SJSA1 (cell line): Measurements from ENCODE around the gene PRKCE. TPM values are rescaled to one million over a fixed set of nuclear protein-coding genes. Genes with fewer than 3 reads are reported as not detected.

ENCODE experiments used
- DNase-seq, 2 experiments: peaks; one replicate each; pipeline ENCODE4 v3.0.0-alpha.2; 2015 to 2020; ENCODE audit warnings: low spot score in 2 of 2, low read depth in 1 of 2
- H3K27ac ChIP-seq: fragments of 250-450 bp; sonication (Bioruptor Pico); 2 replicates; pipeline ENCODE4 v1.5.1; 2020; ENCODE audit warnings: mild to moderate bottlenecking, moderate library complexity
- H3K27me3 ChIP-seq: fragments of 250-450 bp; sonication (Bioruptor Pico); replicated peaks from 2 replicates; pipeline ENCODE4 v1.5.1; 2020; ENCODE audit warnings: mild to moderate bottlenecking, moderate library complexity
- H3K36me3 ChIP-seq: fragments of 250-450 bp; sonication (Bioruptor Pico); 2 replicates; pipeline ENCODE4 v1.5.1; 2020; ENCODE audit warnings: mild to moderate bottlenecking
- H3K4me1 ChIP-seq: fragments of 250-450 bp; sonication (Bioruptor Pico); replicated peaks from 2 replicates; pipeline ENCODE4 v1.6.1; 2021; ENCODE audit warnings: mild to moderate bottlenecking
- H3K4me3 ChIP-seq: fragments of 250-450 bp; sonication (Bioruptor Pico); 2 replicates; pipeline ENCODE4 v1.5.1; 2020; ENCODE audit warnings: mild to moderate bottlenecking
- H3K9me3 ChIP-seq: fragments of 250-450 bp; sonication (Bioruptor Pico); replicated peaks from 2 replicates; pipeline ENCODE4 v1.5.1; 2020; ENCODE audit warnings: mild to moderate bottlenecking
- total RNA-seq: library from RNA; depleted of rRNA; stranded (reverse); fragments of >200 nt; shearing (Covaris generic); gene quantifications from 2 replicates; pipeline ENCODE4 v1.2.3, GENCODE V29; 2014

PRKCE gene
- total RNA-seq, 1 experiment from 2014 or later = 43.3 TPM

DNA sequence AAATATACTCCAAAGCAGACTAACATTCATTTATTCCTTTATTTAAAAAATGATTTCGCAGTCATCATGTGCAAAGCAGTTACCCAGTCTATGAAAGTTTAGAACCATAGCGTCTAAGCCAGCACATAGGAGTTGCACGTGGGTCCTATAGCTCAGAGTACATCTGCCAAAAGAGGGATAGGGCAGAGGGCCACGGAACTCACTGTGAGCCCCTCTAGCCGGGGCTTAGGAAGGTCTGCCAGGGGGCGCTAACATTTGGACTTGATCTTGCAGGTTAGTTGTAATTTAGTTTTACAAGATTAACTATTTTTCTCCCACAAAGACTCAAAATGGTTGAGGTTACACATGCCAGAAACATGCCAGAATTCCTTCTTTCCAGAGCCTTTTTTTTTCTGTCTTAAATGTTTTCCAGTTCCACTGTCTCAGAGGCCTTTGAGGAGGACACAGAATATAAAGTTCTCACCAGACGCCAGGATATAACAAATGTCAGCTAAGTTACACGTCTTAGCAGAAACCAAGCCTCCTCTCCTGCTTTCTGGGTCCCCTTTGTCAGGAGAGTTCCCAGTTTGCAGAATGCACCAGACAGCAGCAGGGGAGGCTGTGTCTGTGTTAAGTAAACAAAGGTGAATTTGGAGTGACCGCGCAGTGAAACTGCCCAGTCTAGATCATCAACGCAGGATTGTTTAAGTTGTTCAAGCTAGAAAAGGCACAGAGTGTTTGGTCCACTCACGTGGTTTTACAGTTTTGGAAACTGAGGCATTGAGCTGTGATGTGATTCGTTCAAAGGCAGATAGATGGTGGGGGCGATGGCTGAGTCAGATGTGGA is 292.0 kb downstream of the PRKCE start:
- Histone ChIP-seq H3K4me3 (no peak overlapping the region), H3K9me3 (no peaks in the 10 kb centered on the region), H3K36me3 (no peaks in the 10 kb centered on the region), H3K27ac (no peak overlapping the region), H3K27me3 (no peaks in the 10 kb centered on the region), H3K4me1 (peaks cover 49% of the 10 kb centered on the region)
- no peak for DNase-seq

- H3K36me3 ChIP-seq = no peaks in the 10 kb centered on the region
- H3K9me3 ChIP-seq = no peaks in the 10 kb centered on the region
- H3K4me3 ChIP-seq = no peak overlapping the region
- peaks cover 43% of the 10 kb centered on the region for H3K4me1 ChIP-seq
- no peak overlapping the region; the same call in 1 of the 2 replicates for H3K27ac ChIP-seq
- H3K27me3 ChIP-seq = no peaks in the 10 kb centered on the region
- peak in 1 of 2 experiments; percentile 32 for DNase-seq
Observed at GRCh38 chr2:45944074-45944473, 292.6 kb downstream of the PRKCE start.

DNA sequence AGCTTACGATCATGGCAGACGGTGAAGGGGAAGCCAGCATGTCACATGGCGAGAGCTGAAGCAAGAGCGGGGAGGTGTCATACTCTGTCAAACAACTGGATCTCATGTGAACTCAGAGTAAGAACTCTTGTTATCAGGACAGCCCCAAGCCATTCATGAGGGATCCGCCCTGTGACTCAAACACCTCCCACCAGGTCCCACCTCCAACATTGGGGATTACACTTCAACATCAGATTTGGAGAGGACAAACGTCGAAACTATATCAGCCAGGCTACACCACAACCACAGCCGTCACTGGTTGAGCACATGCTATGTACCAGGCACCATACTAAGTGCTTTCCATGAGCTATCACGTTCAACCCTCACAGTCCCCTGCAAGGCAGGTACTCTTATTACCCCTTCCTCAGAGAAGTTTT is 293.8 kb downstream of the PRKCE start:
- Histone ChIP-seq H3K27me3 (no peaks in the 10 kb centered on the region), H3K27ac (no peak overlapping the region), H3K4me3 (no peak overlapping the region), H3K4me1 (peaks cover 36% of the 10 kb centered on the region), H3K36me3 (no peaks in the 10 kb centered on the region), H3K9me3 (no peaks in the 10 kb centered on the region)
- no peak for DNase-seq

DNA sequence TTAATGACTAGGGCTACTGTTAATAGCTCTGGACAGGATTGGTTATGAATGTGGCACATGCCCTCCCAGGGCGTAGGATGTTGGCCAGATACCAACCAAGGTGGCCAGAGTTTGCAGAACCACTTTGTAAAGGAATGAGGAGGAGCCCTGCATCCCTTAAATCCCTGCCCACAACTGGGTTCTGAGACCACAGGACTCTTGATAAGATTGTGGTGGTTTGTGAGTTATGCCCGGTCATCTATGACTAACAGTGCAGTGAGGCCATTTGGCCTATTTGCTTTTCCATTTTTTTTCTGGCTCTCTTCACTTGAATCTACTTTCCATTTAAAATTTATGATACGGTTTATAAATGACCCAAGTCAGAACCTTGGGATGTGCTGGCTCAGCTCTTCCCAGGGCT is 294.5 kb downstream of the PRKCE start:
- Histone ChIP-seq H3K27ac (peak overlapping the region; percentile 27; the same call in 1 of the 2 replicates), H3K4me3 (no peak overlapping the region)

GRCh38 chr2:45950606-45951005 is 299.1 kb downstream of the PRKCE start:
- Histone ChIP-seq H3K27me3 (no peaks in the 10 kb centered on the region), H3K4me1 (peaks cover 14% of the 10 kb centered on the region), H3K9me3 (no peaks in the 10 kb centered on the region), H3K36me3 (no peaks in the 10 kb centered on the region), H3K27ac (no peak overlapping the region), H3K4me3 (no peak overlapping the region)
- no peak for DNase-seq

More for the DNA sequence above, 294.5 kb downstream of the PRKCE start:
- Histone ChIP-seq H3K9me3 (no peaks in the 10 kb centered on the region), H3K4me1 (peaks cover 36% of the 10 kb centered on the region), H3K36me3 (no peaks in the 10 kb centered on the region), H3K27me3 (no peaks in the 10 kb centered on the region)
- DNase-seq = peak; percentile 69 to 81

GRCh38 chr2:45951025-45951727 is 299.7 kb downstream of the PRKCE start:
- H3K27me3 ChIP-seq = no peaks in the 10 kb centered on the region
- H3K4me3 ChIP-seq = no peak overlapping the region
- no peaks in the 10 kb centered on the region for H3K36me3 ChIP-seq
- no peak for DNase-seq
- no peak overlapping the region for H3K27ac ChIP-seq
- H3K9me3 ChIP-seq = no peaks in the 10 kb centered on the region
- H3K4me1 ChIP-seq = peaks cover 8% of the 10 kb centered on the region

DNA sequence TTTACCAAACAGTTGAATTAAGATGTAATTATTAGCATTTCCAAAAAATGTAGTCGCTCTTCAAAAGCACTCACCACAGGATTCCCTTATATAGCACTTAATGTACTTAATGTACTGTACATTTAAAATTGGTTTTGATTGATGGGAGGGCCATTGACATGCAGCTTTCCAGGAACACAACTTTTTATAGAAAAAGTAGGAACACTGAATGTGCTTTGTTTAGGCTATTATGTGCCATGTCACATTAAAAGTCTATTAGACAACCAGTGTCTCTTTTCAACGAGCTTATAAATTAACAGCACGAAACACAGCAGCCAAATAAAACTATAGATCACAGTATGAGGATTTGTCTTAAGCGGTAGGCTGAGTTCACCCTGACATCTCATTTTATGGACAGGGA is 301.1 kb downstream of the PRKCE start:
- no peaks in the 10 kb centered on the region for H3K9me3 ChIP-seq
- H3K36me3 ChIP-seq = no peaks in the 10 kb centered on the region
- H3K4me3 ChIP-seq = no peak overlapping the region
- H3K27me3 ChIP-seq = no peaks in the 10 kb centered on the region
- DNase-seq = no peak
- no peaks in the 10 kb centered on the region for H3K4me1 ChIP-seq
- H3K27ac ChIP-seq = no peak overlapping the region

GRCh38 chr2:45953376-45954027 is 302.0 kb downstream of the PRKCE start:
- Histone ChIP-seq H3K4me3 (no peak overlapping the region), H3K9me3 (no peaks in the 10 kb centered on the region), H3K27me3 (no peaks in the 10 kb centered on the region), H3K27ac (no peak overlapping the region), H3K4me1 (no peaks in the 10 kb centered on the region), H3K36me3 (no peaks in the 10 kb centered on the region)
- DNase-seq = peak in 1 of 2 experiments; percentile 21

DNA sequence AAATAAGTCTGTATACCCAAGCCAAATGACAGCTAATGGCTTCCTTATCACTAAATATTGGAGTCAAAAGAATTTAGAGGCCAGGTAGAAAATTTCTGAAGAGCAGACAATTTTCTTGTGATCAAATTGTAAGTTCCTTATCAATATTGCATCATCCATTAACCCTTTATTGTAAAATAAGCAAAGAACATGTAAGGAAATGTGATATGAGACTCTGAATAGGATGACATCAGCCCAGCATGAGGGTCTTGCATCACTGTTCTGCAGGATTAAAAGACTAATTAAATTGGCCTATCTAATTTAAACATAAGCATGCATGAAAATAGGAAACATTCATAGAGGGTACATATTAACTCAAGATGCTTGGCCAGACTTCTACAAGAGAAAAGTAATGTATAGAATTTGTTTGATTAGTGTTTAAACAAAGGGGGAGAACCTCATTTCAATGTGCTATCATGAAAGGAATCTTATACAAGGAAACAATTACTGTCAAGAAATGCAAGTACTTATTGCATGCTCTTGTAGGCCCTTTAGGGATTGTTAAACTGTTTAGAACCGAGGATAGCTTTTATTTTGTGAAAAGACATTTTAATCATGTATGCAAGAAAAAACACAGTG is 302.9 kb downstream of the PRKCE start:
- no peaks in the 10 kb centered on the region for H3K9me3 ChIP-seq
- no peak overlapping the region for H3K4me3 ChIP-seq
- no peaks in the 10 kb centered on the region for H3K4me1 ChIP-seq
- no peaks in the 10 kb centered on the region for H3K27me3 ChIP-seq
- H3K36me3 ChIP-seq = no peaks in the 10 kb centered on the region
- no peak for DNase-seq
- H3K27ac ChIP-seq = no peak overlapping the region

GRCh38 chr2:45957533-45958227 is 306.2 kb downstream of the PRKCE start:
- no peaks in the 10 kb centered on the region for H3K9me3 ChIP-seq
- DNase-seq = no peak
- no peaks in the 10 kb centered on the region; the same call in 1 of the 2 replicates for H3K4me1 ChIP-seq
- H3K4me3 ChIP-seq = no peak overlapping the region
- no peaks in the 10 kb centered on the region for H3K27me3 ChIP-seq
- H3K36me3 ChIP-seq = no peaks in the 10 kb centered on the region
- H3K27ac ChIP-seq = no peak overlapping the region

GRCh38 chr2:45960057-45960863 is 308.8 kb downstream of the PRKCE start:
- H3K4me1 ChIP-seq = peaks cover 16% of the 10 kb centered on the region
- no peak for DNase-seq
- no peaks in the 10 kb centered on the region for H3K9me3 ChIP-seq
- no peaks in the 10 kb centered on the region for H3K27me3 ChIP-seq
- H3K36me3 ChIP-seq = no peaks in the 10 kb centered on the region
- no peak overlapping the region for H3K4me3 ChIP-seq
- H3K27ac ChIP-seq = no peak overlapping the region

DNA sequence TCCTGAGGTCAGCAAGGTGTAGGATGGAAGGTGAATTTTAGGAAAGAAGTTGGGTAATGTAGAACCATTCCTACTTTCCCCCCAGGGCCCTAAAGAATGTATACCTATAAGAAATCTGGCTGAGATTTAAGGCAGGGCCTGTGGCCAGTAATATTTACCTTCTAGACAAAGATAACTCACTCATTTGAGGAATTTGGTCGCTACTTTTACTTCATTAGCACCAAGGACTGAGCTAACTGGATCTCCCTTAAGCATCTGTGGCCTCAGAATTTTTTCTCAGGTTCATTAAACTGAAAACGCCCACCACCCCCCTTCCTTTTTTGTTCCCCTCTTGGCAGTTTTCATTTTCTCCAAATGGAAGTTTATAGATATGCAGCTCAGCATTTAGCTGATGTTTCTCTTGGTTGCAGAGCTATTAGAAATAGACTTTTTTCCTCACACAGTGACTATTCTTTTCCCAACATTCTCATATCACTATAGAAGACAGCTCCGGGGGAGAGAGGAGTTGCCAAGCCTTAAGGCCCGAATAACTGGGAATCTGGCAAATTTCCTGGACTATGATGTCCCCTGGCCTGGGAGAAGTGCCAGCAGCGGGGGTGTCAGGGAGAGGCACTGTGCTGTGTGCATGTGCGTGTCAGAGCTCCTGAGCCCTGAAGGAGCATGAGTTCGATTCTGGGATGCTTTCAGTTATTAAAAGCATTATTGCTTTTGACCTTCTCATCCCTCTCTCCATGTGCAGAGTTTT is 310.9 kb downstream of the PRKCE start:
- H3K9me3 ChIP-seq = no peaks in the 10 kb centered on the region
- H3K4me3 ChIP-seq = no peak overlapping the region
- no peaks in the 10 kb centered on the region for H3K27me3 ChIP-seq
- H3K27ac ChIP-seq = no peak overlapping the region
- peak; percentile 2 to 21 for DNase-seq
- H3K4me1 ChIP-seq = peaks cover 16% of the 10 kb centered on the region
- no peaks in the 10 kb centered on the region for H3K36me3 ChIP-seq
